Prostate gland (tissue), 2 donors: ENCODE results near the gene ERICH6B.

Source experiments
- POLR2A ChIP-seq: fragments of 450-650 bp; IDR thresholded peaks from one replicate; pipeline ENCODE4 v1.6.1; 2016; ENCODE audit warnings: antibody characterized with exemption, mild to moderate bottlenecking
- TF ChIP-seq, protein P1 (sequence below), 4 experiments: fragments of 200-600 bp in 2 of 4; fragments of 450-650 bp in 2 of 4; sonication (generic) in 2 of 4; IDR thresholded peaks; 1 replicate in 3 of 4; 2 replicates in 1 of 4; pipeline ENCODE4 v1.5.1; 2016 to 2019; ENCODE audit warnings: antibody characterized with exemption in 4 of 4, mild to moderate bottlenecking in 2 of 4, moderate library complexity in 2 of 4

DNA sequence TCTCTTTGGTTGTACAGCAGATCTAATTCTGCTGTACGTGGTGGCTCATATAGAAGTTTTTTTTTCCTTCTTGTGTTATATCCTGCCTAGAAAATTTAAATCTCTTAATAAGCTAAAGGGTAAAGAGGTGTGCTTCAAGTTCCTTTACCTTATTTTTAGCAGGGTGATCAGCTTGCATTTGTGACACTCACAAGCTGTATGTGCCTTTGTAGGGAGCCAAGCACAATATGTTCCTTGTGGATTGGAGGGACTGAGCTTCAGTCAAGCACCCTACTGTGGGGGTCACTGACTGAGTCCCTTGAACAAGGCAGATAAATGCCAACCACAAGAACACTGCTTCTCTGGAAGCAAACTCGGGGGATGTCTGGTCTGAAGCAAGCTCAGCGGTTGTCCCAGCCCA, 12.6 kb upstream of the ERICH6B start:
- TF ChIP-seq, protein P1, sequence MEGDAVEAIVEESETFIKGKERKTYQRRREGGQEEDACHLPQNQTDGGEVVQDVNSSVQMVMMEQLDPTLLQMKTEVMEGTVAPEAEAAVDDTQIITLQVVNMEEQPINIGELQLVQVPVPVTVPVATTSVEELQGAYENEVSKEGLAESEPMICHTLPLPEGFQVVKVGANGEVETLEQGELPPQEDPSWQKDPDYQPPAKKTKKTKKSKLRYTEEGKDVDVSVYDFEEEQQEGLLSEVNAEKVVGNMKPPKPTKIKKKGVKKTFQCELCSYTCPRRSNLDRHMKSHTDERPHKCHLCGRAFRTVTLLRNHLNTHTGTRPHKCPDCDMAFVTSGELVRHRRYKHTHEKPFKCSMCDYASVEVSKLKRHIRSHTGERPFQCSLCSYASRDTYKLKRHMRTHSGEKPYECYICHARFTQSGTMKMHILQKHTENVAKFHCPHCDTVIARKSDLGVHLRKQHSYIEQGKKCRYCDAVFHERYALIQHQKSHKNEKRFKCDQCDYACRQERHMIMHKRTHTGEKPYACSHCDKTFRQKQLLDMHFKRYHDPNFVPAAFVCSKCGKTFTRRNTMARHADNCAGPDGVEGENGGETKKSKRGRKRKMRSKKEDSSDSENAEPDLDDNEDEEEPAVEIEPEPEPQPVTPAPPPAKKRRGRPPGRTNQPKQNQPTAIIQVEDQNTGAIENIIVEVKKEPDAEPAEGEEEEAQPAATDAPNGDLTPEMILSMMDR (IDR thresholded peaks at IDR 0.05): no peak
- TF ChIP-seq POLR2A: no peak
